NK-92 (cell line): ENCODE measurements around the gene CUX1.
"Not testable (repeated sequence)": the region's sequence is repeated elsewhere in the genome, so short reads cannot be mapped to it uniquely, and the experiment has no call there.

Experiments used
- DNase-seq: peaks from one replicate; lab custom pipeline; 2025; ENCODE audit not compliant: unreplicated experiment; lab: John Stamatoyannopoulos, UW

CUX1 gene

GRCh38 chr7:101975046-101975445 lies 157.6 kb downstream of the CUX1 start:
- DNase-seq: no peak

- no peak for DNase-seq
Measured at GRCh38 chr7:101976411-101976810, 159.0 kb downstream of the CUX1 start.

DNA sequence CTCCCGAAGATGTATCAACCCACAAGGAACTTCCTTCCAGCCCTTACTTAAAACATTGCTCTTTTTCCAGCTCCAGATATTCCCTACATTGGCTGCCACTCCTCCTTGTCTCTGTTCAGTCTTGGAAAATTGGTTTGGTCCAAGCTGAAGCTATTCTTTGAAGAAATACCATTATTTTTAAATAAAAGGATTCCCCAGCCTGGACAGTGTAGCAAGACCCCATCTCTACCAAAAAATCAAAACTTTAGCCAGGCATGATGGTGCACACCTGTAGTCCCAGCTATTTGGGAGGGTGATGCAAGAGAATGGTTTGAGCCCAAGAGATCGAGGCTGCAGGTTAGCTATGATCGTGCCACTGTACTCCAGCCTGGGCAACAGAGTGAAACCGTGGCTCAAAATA lies 159.8 kb downstream of the CUX1 start:
- DNase-seq: no peak

GRCh38 chr7:101978683-101979082 lies 161.3 kb downstream of the CUX1 start:
- DNase-seq: no peak

GRCh38 chr7:101983147-101983811 lies 165.9 kb downstream of the CUX1 start:
- DNase-seq: no peak

- no peak for DNase-seq
Measured at GRCh38 chr7:101984133-101984879, 166.9 kb downstream of the CUX1 start.

DNA sequence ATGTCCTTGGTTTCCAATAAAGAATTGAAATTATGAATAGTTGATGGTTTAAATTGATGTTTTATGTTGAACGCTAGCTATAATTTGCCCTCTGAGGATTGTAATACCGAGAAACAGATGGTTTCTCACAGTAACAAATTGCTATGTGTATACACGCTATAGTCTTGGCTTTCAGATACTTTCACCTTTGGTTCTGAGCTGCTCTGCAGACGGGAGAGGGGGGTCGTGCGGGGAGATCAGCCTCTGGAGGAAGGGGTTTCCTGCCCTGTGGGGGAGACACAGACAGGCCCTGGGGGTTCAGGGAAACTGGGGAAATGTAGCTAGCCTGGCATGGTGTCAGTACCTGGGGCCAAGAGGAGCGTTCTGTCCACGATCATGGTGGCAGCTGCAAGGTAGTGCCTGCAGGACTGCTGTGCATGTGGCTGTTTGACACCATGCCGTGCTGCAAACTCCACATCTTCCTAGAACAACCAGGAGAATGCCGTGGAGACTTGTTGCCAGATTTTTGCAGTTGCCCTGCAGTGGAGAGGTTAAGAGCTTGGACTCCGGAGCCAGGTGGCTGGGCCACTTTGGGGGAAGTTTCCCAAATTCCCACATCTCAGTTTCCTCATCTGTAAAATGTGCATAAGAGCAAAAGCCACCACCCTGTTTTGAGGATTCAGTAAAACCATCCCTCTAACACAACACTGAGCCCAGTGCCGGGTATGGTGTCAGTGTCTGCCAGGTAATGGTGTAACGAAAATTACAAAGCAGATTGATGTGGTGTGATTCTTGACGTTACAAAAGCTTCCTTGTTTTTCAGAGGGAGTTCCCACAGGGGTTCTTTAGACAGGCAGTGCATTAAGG lies 167.9 kb downstream of the CUX1 start:
- no peak for DNase-seq

DNA sequence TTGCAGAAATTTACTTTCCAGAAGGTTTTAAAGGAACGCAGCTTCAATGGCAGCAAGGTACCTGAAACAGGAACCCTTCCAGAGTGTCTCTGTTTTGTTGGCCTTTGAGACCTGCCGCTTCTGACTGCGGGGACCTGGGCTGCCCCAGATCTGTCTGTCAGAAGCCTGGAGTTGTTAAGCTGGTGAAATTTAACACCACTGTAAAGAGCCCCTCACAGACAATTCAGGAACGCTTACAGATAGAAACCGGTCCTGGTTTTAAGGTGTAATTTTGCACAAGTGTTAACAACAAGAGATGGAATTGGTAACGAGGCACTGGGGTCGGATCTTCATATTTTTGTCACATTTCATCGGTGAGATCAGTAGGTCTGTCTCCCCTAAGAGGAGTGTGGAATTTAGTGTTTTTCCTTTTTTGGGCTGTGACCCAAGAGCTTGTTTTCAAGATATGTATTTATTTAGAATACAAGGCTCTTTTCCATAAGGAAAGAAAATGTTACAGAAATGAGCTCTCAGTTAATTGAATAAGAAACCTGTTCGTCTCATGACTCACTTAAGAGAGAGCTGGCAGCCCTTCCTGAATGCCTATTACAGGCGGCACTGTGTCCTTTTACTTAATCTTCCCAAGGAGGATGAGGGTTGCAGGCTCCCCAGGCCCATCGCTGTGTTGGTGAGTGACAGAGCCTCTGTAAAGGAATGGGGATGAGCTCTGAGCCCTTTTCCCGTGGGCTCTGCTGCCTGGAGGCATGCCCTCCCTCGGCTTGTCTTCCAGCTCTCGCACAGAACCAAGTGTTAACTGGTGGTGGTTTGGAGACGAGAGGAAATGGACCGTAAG lies 168.7 kb downstream of the CUX1 start:
- no peak for DNase-seq

DNA sequence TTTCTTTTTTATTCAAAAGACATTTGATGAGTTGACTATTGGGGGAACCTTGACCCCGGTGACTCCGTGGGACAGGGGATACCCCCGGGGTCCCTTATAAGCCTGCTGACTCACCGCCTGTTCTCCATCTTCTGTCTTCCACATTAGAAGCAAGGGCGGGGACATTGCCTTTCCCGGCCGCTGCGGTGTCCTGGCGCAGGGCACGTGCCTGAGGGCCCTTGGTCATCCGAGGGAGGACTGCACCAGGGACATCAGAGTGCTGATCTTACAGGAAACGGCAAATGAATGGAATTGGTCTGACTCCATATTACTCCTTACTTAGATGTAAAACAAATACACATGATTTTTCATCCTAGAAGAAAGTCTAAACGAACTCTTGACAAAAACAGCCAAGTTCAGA lies 170.1 kb downstream of the CUX1 start:
- DNase-seq: no peak

GRCh38 chr7:101988060-101988459 lies 170.6 kb downstream of the CUX1 start:
- DNase-seq: not testable (repeated sequence)

- no peak for DNase-seq
Measured at GRCh38 chr7:101988513-101988912, 171.1 kb downstream of the CUX1 start.

DNA sequence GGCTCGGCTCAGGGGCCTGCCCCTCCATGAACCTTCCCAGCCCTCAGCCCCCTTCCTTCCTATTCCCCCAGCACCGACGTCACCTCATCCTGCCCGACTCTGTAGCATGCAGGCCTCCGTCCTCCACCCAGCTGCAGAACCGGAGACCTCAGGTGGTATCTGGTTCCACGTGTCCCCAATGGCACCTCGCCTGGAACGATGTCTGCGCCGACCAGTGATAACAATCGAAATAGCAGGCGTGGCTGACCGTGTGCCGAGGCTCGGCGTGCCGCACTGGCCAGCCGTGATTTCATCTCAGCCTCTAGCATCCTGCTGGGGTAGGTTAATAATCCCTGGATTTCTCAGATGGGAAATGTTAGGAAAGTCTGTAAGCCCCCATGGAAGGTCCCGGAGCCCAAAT lies 171.7 kb downstream of the CUX1 start:
- DNase-seq: no peak

DNA sequence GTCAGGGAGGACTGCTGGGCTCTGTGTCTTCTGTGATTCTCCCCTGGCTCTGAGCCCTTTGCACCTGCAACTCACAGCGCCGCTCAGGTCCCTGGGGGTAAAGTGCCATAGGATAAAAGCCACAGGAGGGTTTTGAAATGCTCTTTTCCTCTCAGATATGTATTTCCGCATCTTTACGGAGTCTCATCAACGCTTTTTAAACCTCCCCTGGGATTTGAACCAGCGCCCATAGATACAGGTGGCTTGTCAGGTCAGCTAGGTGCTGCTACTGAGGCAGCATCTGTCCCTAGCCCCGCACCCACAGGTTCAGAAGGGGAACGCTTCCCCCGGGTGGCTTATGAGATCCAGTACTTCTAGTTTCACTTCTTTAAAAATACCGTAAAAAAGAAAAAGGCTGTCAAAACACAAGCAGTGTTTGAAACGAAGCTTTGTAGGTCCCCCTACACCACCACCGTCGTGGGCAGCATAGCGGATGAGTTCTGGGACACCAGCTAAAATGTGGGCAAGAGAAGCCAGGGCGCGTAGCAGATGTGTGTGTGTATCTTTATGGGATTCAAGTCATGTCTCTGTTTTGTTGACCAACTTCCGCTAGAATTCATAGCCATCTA lies 173.5 kb downstream of the CUX1 start:
- DNase-seq: no peak

DNA sequence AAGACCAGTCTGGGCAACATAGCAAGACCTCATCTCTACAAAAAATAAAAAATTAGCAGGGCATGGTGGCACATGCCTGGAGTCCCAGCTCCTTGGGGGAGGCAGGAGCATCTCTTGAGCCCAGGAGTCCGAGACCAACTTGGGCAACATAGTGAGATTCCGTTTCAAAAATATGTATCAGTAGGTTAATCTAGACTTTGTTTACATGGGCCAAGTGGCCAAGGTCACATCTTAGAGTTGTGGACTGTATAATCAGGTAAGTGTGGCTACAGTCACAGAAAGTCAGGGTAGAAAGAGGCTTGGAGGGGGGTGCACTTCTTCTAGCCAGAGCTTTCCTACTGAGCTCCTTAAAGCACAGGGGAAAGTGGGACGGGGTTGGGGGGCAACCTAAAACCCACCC lies 174.4 kb downstream of the CUX1 start:
- no peak for DNase-seq

DNA sequence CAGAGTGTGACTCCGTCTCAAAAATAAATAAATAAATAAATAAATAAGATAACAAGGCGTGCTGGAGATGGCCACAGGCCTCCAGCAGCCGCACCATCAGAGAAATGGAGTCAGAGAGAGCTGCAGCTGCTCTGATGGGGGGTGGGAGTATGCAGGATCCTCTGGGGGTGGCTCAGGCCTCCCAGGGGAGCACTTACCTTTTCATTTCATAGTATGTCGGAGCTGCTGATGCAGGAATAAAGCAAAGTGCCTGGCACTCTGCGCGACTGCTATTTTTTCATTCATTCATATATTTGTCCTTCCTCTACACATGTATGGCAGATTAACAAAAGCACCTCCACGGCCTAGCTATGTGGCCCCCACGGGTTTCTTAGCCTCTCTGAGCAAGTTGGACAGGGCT lies 175.9 kb downstream of the CUX1 start:
- no peak for DNase-seq

- DNase-seq: no peak
Measured at GRCh38 chr7:101995121-101995520, 177.7 kb downstream of the CUX1 start.

DNA sequence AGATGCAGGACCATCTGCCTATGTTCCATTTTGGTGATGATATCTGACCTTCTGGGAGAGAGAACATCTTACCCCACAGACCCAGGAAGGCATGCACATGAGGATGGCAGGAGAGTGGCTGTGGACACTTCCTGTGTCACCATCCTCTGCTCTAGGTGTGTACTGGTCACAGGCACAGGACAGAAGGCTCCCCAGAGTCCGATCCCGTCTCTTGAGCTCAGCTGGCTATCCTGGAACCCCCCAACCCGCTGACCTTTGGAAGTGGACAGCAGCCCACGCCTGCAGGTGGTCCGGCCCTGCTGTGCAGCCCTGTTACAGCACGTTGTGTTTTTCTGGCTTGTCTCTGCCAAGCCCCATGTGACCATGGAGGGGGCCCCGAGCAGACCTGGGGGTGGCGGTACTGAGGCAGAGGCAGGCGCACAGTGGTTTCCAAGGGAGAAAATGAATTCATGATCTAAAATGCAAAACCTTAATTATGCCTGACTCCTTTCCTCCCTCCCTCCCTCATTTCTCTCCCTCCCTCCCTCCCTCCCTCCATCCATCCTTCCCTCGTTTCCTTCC lies 178.8 kb downstream of the CUX1 start:
- no peak for DNase-seq

DNA sequence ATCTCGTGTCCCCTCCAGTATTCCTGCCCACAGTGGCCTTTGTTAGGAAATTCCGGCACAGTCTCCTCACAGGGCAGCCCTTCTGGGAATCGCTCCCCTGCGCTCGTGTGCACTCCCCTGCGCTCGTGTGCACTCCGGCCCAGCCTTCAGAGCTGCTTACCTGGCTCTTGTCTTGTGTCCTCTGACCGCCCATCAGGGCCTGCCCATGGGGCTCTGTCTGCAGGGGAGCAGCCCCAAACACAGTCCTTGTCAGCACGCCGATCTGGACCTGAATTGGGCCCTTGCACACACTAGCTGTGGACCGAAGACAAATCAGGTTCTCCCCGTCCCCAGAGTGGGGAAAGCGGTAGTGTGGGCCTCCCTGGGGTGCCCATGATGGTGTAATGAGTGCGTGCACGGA lies 179.4 kb downstream of the CUX1 start:
- DNase-seq: no peak

DNA sequence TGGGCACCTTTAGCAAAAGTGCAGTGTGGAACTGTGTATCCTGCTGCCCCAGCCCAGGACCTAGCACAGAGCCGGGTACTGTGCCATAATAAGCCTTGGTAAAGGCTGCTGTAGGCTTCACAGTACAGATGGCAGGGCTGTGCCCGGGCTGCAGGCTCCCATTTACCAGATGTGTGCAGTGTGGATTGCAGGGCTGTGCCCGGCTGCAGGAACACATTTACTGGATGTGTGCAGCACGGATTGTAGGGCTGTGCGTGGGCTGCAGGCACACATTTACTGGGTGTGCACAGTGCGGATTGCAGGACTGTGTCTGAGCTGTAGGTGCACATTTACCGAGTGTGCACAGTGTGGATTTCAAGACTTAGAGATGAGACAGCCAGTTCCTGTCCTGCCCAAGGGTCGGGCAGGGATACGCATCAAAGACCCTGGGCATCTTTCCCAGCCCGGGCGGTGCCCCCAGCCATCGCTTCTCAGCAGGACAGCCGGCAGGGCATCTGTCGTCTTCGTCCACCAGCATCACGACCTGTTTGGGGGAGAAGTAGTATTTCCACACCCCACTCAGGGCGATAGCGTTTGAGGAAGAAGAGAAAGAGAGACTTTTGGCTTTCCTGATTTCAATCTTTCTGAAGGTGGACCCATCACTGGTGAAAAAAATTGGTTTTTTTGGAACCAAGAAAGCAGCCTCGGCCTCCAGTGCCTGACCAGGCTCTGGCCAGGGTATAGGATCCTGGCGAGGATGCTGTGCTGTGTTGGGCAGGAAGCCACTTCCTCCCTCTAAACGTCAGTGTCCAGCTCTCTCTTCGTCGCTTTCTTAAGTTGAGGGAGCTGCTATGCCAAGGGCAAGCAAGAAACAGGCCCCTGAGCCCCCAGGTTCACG lies 180.8 kb downstream of the CUX1 start:
- DNase-seq: no peak
